ENCODE results near the gene SH3BP5. TPM values are rescaled to one million over a fixed set of nuclear protein-coding genes. Genes with fewer than 3 reads are reported as not detected.

Gene SH3BP5
- total RNA-seq, 1 donor from 2014 or later: 7.7 TPM

DNA sequence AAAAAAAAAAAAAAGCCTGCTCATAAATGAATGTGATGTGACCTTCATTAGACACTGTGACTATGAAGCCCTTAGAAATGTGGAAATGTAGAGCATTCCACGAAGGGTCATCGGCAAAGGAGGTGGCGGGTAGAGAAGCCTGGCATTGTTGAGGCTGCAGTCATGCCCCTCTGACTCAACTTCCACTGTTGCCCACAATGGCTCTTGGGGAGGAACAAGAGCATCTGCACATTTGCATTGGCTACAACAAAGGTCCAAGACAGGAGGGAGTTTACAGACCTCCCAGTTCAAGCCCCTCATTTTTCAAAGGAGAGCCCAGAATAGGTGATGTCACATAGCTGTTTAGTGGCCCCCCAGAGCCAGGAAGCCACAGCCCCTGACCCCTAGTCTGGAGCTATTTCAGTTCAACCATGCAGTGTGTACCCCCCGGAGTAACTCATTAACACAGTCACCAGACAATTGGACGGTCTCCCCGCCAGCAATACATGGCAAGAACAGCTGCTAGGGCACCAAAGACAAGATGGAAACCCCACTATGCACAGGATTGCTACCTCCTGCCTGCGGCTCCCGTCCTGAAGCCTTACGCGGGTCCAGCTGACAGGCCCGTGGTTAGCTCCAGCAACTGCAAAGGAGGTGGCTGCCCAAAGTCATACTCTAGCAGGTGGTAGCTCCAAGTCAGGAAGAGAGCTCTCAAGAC, 56.2 kb downstream of the SH3BP5 start:
- DNase-seq (ENCODE audit: low read depth): peak; percentile 31

DNA sequence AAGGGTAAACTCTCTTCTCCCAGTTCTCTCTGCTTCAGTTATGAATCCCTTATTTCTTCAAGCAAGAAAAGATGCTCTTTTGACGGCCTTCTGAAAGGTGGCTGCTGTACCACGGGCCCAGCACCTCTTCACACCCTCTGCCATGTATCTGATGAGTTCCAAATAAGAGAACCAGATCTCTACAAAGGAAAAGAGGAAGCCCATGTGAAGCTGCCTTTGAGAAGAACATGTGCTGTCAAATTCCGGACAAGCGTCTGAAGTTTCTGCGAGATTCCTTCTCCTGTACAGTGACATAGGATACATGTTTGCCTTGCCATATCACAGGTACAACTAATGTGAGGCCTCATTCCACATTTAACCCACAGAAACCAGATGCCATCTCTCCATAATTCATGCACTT, 59.2 kb downstream of the SH3BP5 start:
- no peak for DNase-seq (ENCODE audit: low read depth)

DNA sequence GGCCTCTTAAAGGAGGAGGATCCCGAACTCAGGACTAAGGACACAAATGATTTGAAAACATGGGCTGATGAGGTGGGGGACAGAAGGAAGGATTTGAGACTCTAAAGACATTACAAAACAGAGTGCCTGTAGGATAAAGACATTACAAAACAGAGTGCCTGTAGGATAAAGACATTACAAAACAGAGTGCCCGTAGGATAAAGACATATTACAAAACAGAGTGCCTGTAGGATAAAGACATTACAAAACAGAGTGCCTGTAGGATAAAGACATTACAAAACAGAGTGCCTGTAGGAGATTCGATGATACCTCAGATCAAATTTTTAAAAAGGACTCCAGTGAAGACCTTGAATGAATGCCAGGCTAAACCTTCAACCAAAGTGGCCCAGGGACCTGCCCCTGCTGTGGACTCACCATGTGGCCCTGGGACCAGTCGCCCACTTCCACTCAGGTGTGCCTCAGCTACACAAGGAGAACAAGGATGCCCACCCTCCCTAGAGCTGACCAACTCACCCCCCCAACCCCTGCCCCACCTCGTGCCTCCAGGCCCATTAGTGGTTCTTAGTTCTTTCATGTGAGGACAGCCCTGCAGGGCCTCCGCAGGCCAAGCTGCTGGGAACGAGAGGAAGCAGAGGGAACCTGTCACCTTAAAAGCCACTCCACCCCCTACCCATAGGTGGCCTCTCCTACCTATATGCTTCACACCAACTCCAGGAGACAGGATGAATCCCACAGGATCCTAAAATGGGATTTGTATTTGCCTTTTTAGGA, 59.8 kb downstream of the SH3BP5 start:
- no peak for DNase-seq (ENCODE audit: low read depth)

DNA sequence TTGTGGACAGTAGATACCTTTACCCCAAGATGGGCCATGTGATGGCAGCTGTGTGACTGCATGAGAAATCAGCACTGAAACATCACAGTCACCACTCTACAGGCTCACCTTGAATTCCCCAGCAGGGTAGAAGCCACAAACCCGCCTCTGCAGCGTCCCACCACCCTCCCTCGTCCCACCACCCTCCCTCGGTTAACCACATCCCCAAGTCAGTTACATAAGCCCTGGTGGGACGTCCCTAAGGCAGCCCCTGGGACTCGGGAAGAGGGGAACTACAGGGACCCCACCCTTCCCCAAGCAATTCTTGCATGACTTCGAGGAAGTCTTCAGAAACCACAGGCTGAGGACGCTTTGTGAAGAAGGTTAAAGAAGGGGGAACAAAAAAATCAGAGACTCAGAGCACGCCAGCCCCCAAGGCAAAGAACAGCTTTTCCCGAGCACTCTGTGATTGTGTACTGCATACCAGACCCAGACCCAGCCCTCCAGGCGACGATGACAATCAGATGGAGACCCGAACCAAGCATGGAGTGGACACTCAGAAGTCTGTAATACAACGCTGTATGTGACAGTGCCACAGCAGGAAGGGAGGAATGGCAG, 60.5 kb downstream of the SH3BP5 start:
- no peak for DNase-seq (ENCODE audit: low read depth)

DNA sequence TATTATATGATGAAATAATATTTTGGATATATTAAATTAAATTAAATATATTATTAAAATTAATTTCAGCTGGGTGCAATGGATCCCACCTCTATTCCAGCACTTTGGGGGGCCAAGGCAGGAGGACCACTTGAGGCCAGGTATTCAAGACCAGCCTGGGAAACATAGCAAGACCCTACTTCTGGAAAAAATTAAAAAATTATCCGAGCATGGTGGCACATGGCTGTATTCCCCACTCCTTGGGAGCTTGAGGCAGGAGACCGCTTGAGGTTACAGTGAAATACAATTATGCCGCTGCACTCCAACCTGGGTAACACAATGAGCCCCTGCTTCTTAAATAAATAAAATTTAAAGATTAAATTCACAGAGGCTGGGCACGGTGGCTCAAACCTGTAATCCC, 61.4 kb downstream of the SH3BP5 start:
- no peak for DNase-seq (ENCODE audit: low read depth)

DNA sequence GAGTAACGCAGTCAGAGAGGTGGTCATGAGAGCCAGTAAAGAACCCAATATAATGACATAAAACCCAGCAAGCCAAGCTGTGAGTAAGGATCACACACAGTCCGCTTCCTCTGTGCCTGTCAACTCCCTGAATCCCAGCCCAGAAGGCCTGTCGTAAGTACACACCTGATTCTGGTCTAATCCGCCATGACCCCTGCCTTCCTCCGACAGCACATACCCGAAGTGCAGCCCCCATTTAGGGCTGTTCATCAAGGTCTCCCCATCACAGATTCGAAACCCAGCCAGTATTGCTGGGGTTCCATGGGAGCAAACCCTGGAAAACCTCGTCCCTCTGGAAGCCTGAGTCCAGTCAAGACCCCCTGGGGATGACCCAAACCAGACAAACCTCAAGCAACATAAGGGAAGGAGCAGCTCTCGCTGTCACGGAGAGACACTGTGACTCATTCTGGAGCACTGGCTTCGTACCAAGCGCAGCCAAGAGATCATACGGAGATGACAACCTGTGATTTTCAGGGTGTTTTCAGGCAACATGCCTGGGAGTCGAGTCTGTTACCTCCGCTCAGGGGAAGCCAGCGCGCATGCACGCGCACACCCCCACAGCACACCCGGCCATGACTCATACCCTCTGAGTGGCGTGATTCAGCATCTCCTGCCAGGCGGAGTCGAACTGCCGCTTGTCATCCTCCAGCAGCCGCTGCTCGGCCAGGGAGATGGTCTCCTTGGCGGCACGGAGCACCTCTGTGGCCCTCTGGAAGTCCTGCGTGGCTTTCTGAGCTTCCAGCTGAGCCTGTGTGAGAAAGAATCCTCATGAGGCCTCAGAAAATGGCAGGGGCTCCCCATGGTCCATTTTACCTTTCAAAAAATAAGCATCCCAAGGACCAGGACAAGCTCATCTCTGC, 63.0 kb downstream of the SH3BP5 start:
- peak; percentile 85 for DNase-seq (ENCODE audit: low read depth)

DNA sequence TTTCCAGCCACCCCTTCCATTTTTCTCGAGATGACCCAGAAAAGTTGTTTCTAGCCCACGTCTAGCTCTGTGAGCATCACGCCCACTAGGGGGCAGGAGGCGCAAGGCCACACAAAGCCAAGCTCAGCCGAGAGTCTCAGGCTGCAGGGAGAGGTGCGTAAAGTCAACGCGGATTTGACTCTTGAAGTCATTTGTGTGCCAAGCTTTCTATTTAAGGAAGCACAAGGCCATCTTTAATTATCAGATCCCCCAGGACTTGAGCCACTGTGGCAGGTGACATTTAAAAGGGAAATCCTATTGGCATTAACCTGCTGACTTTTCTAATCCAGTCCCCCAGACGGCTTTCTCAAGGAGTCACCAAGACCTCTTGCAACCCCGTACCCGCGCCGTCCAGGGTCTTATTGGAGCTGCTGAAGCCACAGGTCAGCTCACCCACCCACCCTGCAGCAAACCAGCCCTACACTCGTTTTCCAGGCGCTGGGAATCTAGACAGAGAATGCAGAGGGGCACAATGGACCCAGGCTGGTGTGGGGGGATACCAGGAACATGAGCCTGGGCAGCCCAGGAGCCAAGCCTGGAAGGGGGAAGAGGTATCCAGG, 64.3 kb downstream of the SH3BP5 start:
- DNase-seq (ENCODE audit: low read depth): peak; percentile 71

DNA sequence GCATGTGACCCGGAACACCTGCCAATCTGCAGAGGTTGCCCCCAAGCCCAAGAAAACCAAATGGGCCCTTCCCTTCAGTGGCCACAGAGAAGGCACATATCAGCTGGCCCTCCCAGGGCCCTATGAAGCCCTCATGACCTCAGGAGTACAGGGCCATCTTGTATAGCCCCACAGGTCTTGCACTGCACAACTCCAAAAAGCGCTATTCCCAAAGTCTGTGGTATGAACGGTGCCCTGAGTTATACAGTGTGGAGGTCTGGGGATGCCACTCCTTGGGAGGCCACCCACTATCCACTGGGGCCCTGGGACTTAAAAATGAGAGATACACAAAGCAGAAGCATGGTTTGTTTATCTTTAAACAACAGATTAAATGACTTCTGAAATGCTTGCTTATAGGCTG, 64.9 kb downstream of the SH3BP5 start:
- no peak for DNase-seq (ENCODE audit: low read depth)

DNA sequence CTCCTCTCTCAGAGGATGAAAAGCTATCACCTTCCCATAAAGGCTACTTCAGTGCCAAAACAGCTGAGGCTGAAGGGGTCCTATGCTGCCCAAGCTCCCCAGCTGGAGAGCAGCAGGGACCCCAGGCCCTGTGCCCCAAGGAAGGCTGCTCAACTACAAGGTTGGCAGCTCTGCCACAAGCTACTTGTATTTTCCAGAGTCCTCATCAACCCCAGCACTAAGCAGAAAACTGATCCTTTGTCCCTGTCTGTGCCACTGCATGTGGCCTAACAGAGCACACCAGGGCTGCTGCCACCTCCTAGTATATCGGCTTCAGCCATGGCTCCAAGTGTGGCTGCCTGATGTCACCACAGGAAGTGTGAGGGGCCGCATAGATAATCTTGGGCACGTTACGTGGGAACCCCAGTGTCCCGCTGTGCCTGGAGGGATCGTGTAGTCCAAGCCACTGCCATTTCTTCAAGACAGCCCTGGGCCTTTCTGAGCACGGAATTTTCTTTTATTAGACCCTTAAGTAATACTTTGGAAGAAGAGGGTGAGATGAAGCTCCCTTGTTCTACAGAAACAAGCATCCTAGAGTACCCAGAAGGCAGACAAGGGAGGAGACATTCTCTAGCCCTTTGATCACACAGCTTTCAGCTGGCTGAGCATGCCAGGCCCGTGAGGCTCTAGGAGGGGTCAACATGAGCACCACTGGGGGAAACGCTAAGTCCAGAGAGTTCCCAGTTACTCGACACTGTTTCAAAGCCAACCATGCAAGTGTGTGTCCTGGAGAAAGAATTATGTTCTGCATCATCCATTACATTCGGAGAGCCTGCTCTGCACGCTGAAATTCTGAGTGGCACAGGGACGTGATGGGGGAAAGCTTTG, 65.6 kb downstream of the SH3BP5 start:
- no peak for DNase-seq (ENCODE audit: low read depth)

DNA sequence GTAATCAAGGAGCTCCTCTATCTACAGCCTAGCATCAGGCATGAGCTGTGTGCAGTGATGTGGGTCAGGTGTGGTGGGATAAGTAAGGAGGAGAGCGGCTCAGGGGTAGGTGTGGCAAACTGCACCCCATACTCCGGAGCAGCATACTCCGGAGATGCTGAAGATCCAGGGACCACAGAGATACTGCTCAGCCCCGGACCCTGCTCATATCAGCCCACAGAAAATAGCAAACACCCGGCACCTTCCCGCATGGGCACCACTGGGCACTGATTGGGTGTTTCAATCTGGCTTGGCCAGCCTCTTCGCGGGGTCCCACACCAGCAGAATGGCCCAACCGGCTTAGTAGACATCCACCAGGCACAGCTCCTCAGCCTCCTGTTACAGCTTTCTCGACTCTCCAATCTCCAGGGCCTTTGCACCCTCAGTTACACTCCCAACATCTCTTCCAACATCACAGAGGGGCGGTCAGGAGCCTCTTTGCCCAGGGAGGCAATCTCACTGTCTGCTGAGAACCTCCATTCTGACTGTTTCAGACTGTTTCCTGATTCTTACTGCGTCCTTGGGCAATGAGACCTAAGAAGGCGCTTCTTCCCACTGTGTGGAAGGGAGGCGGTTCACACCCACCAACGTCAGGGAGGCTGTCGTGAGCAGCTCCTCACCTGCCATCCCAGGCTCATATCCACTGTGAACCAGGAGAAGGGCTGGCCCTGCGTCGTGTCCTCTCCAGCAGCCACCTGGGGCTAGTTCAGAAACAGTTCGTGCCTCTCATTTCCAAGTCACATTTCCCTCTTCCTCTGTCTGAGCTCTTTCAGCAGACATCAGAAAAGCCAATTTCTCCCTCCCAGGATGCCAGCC, 66.5 kb downstream of the SH3BP5 start:
- no peak for DNase-seq (ENCODE audit: low read depth)

DNA sequence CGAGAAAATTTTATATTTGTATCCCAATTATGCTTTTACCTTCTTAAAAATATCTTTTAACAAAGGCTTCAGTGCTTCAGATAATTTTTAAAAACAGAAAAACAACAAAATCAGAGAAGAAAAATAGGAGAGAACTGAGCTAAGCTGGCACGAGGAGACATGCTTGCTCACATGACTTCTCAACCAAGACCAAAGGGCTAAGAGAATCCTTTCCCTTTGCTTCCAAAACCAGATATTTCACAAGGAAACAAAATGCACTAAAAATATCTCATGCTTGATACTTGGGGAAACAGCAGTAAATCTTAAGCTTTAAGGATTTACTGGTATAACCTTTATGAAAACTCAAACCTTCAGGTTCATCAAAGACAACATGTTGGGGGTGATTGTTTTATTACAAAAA, 67.9 kb downstream of the SH3BP5 start:
- peak; percentile 42 for DNase-seq (ENCODE audit: low read depth)

DNA sequence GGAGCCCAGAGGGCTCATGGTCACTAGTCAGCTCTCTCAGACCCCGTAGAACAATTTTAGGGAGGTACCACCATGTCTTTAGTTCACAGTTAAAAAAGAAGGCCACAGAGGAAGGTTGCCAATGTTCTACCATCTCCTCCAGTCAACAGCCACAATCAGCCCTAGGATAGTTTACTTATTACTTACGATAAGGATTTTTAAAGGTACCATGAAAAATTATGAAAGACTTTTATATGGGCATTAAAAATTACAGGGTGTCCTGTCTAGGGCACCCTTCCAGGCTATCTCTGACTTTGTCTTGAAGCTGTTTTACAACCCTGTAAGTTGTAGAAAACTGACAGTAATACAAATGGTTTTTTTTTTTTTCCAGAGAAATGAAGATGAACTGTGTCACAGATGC, 68.5 kb downstream of the SH3BP5 start:
- DNase-seq (ENCODE audit: low read depth): no peak

DNA sequence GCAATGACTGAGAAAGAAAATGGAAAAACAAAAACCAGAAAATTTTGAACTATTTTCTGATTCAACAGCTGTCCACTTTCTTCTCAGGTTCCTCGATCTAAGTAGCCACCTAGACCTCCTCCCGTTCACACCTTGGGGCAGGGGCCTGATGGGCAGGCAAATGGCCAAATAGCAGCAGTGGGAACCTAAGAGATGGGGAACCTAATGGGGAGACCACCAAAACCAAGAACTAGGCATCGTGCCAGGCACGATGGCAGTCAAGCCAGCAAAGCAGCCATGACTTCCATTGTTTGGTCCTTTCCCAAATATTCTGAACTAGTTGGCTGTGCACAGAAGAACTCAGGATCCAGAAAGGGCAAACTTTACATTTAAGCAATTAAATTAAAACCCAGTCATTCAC, 69.3 kb downstream of the SH3BP5 start:
- DNase-seq (ENCODE audit: low read depth): no peak

DNA sequence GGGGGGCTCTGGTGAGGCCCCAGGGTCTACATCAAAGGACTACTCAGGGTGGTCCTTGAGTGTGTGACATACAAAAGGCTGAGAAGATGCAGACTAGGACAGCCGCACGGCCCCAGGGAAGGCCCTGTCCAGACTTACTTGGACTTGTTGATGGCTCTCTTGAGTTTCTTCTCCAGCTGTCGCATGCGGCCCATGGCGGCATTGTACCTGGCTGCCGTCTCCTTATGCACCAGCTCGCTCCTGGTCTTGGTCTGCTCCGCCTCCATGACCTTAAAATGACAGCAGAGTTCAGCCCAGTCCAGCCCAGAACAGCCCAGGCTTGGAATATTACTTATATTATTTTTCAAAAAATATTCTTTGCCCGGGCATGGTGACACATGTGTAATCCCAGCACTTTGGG, 70.4 kb downstream of the SH3BP5 start:
- DNase-seq (ENCODE audit: low read depth): no peak

DNA sequence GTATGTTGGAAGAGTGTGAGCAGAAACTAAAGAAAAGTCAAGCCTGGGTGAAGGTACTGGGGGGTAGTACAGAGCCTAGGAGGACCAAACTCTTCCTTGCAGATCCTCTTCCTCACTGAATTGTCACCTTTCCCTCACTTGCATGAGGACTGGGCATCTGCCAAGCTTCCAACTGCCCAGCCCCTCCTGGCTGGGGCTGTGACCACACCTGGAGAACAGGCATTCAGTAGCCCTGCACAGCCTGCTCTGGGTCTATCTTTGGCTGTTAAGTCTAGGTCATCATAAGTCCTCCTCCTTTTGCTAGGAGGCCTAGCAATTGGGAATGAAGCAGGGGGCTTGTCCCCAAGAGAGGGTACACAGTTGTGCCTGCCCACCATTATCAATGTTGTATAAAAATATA, 71.1 kb downstream of the SH3BP5 start:
- DNase-seq (ENCODE audit: low read depth): no peak

DNA sequence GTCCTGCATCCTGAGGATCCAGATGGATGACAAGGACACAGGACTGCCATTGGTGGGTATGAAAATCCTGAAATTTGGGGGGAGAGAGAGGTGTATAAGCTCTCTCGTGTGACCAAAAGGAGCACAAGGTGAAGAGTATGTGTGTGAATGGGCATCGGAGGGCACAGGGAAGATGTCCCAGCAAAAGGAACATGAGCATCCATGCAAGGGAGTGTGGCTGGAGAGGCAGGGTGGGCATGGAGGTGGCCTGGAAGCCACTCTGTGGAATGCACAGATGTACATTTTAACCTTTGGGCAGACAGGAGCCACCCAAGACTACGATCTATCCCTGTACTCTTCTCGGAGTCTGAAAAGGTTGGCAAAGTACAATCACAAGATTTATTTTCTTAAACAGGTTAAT, 71.9 kb downstream of the SH3BP5 start:
- no peak for DNase-seq (ENCODE audit: low read depth)

DNA sequence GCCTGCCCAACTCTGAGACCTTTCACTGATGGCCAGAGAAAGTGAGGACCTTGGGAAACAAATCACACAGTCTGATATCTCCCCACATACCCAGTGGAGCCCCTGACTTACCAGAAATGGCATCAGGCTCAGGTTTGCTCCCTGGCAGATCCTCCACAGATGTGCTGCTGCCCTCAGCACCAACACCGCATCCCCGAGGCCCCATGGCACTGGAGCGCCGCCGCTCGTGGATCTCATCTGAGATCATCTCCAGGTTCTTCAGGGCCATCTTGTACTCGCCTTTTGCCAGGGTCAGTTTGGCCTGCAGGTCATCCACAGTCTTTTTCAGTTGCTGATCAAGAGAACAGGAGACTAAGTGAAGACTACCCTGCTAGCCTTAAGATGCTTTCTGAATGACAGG, 73.7 kb downstream of the SH3BP5 start:
- DNase-seq (ENCODE audit: low read depth): no peak

DNA sequence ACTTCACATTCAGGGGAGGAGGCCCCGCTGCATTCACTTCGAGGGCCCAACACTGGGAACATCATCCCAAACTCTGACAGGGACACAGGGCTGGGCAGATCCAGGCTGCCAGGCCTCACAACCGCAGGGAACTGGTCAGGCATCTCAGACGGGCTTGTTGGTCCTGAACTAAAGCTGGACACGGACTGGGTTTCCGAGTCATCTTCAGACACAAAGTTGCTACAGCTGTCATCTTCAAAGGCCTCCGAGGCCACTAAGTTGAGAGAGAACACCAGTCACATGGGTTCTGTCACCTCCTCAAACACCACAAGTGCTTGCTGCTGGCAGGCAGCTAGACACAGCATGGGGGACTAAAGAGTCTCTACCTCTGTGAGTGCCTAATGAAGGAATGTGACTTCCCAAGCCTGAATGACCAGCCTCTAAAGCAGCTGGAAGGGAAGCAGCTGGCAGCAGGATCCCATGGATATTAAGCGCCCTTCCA, 75.5 kb downstream of the SH3BP5 start:
- DNase-seq (ENCODE audit: low read depth): no peak

DNA sequence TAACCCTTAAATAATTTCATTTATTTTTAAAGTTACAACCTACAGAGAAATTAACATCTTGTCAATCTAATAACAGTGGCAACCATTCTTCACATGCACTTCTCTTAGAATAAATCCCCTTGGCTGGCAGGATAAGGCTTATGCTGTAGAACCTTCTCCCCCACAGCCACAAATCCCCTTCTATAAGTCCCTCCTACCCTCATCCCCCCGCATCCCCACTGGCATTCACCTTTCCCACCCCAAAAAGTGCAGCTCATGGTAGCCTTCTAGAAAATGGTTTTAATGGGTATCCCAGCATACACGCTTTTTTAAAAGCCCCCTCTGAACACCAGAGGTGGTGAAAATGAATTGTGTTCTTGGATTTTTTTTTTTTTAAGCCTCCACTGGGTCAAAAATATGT, 77.2 kb downstream of the SH3BP5 start:
- DNase-seq (ENCODE audit: low read depth): no peak
